Choroid plexus epithelial cell (primary cell): ENCODE measurements around the gene SPTLC1.

Experiments used
- DNase-seq: peaks from one replicate; pipeline ENCODE4 v3.0.0-alpha.2; 2010; ENCODE audit warnings: low read depth
- H3K4me3 ChIP-seq: 2 replicates; pipeline ENCODE4 v1.5.1; 2011; ENCODE audit warnings: low read depth, mild to moderate bottlenecking, control low read depth, low read length, moderate library complexity
- CTCF ChIP-seq: conservative IDR thresholded peaks from 2 replicates; pipeline ENCODE4 v1.5.1; 2011; ENCODE audit warnings: low read depth, mild to moderate bottlenecking, control low read depth, inconsistent platforms, low read length, moderate library complexity

SPTLC1 gene

GRCh38 chr9:92097997-92098482 is 17.2 kb downstream of the SPTLC1 start:
- TF ChIP-seq CTCF: no peak
- peak; percentile 69 for DNase-seq
- peak overlapping the region; percentile 16 for H3K4me3 ChIP-seq

GRCh38 chr9:92095236-92095635 is 20.0 kb downstream of the SPTLC1 start:
- DNase-seq: no peak
- no peak overlapping the region for H3K4me3 ChIP-seq
- TF ChIP-seq CTCF: no peak

GRCh38 chr9:92094655-92095054 is 20.6 kb downstream of the SPTLC1 start:
- TF ChIP-seq CTCF: peak; percentile 18

GRCh38 chr9:92077888-92078287 is 37.3 kb downstream of the SPTLC1 start:
- no peak for DNase-seq
- no peak for TF ChIP-seq CTCF
- H3K4me3 ChIP-seq: no peak overlapping the region

More at GRCh38 chr9:92094655-92095054, 20.6 kb downstream of the SPTLC1 start:
- DNase-seq: peak; percentile 42
- H3K4me3 ChIP-seq: no peak overlapping the region

- no peak overlapping the region for H3K4me3 ChIP-seq
- no peak for DNase-seq
- no peak for TF ChIP-seq CTCF
Measured at GRCh38 chr9:92071634-92072033, 43.6 kb downstream of the SPTLC1 start.

GRCh38 chr9:92066168-92066567 is 49.0 kb downstream of the SPTLC1 start:
- no peak overlapping the region for H3K4me3 ChIP-seq
- DNase-seq: peak; percentile 82
- no peak for TF ChIP-seq CTCF

GRCh38 chr9:92064711-92065110 is 50.5 kb downstream of the SPTLC1 start:
- H3K4me3 ChIP-seq: no peak overlapping the region
- no peak for TF ChIP-seq CTCF
- peak; percentile 95 for DNase-seq
